Skeletal muscle cell (primary cell): ENCODE data around the gene BDH2.

ENCODE experiments used
- DNase-seq: peaks from one replicate; pipeline ENCODE4 v3.0.0-alpha.2; 2010; ENCODE audit warnings: low read depth
- H3K4me3 ChIP-seq: 2 replicates; pipeline ENCODE4 v1.5.1; 2011; ENCODE audit warnings: low read depth, mild to moderate bottlenecking, control low read depth, low read length, moderate library complexity

Gene BDH2

GRCh38 chr4:103099691-103100392, at the start of gene BDH2:
Gene BDH2, minus strand, starts transcription at chr4:103099834. Its CDS starts 3,580 bp downstream, at chr4:103096254.
- peak within 1 kb of the TSS; percentile 60 for H3K4me3 ChIP-seq
- DNase-seq, result peak; percentile 89

GRCh38 chr4:103144926-103145325, 45.3 kb upstream of the BDH2 start:
- H3K4me3 ChIP-seq, result no peak overlapping the region
- DNase-seq, result no peak

GRCh38 chr4:103137446-103137827, 37.8 kb upstream of the BDH2 start:
- no peak for DNase-seq
- no peak overlapping the region for H3K4me3 ChIP-seq

DNA sequence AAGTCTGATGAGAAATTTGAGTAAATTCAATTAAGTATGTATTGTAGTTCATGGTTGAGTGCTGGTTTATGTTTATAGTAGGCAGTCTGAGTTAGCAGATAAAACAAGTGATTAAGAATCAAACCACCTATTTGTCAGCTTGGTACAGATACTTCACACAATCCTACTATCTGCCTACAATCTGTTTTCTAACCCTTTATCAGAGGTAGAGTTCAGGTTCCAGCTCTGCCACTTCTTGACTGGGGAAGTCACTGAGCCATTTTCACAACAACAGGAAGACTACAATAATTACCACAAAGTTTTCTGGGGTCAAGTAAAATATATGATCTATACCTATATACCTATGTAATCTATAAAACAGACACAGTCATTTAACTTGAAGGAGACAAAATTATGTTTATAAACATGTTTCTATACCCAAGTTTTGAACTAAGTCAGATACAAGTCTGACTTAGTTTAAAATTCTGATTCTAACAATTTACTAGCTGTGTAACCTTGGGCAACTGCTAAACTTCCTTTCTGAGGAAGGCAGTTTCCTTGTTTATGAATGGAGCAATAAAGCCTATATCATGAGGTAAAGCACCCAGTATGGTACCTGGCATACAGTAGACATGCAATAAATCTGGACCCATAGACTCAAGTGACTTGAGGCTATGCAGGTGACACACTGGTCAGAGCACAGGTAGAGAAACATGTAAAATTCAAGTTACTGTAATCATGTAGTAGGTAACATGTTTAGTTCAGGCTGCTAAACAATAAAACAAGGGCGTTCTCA, 37.2 kb upstream of the BDH2 start:
- no peak overlapping the region for H3K4me3 ChIP-seq
- DNase-seq, result no peak

- no peak overlapping the region for H3K4me3 ChIP-seq
- DNase-seq, result no peak
Measured at GRCh38 chr4:103129174-103129573, 29.5 kb upstream of the BDH2 start.

DNA sequence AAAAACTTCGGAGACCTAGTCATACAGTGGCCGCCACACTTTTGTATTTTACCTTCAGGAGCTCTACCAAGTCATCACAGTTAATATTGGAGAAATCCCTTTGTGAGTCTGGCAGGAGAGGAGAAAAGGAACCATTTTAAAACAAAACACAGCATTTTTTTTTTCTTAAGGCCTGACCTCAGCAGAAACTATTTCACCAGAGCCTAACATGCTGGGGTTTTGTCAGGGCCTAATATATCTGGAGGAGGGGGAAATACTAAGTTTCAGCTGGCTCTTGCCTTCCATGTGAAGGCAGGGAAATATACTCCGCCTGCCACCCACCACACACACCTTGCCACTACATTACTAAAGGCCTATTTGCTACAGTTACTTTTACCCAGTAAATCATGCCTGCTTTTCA, 26.5 kb upstream of the BDH2 start:
- no peak overlapping the region for H3K4me3 ChIP-seq
- no peak for DNase-seq

DNA sequence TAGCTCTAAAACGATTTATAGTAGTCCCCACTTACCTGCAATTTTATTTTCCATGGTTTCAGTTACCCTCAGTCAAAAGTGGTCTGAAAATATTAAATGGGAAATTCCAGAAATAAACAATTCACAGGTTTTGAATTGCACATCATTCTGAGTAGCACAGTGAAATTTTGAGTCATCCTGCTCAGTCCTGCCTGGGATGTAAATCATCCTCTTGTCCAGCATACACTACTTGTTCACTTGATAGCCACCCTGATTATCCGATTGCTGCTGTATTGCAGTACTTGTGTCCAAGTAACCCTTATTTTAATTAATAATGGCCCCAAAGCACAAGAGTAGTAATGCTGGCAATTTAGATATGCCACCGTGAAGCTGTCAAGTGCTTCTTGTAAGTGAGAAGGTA, 23.5 kb upstream of the BDH2 start:
- DNase-seq, result no peak
- H3K4me3 ChIP-seq, result no peak overlapping the region

GRCh38 chr4:103118166-103118565, 18.5 kb upstream of the BDH2 start:
- no peak overlapping the region for H3K4me3 ChIP-seq
- no peak for DNase-seq

DNA sequence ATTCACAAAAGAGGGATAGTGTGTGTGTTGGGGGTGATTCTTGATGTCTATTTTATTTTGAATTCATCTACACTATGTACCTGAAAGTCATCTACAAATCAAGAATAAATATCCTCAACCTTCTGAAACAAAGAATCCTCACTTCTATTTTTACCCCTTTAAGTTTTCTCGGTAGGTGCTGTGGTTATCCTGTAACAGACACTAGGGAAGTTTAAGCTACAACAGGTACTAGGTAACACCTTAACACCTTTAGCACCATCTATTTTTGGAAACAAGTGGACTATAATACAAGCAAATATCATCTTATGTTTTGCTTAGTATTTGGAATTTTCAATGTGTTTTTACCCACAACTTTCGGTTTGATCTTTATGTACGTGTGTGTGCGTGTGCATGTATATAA, 12.0 kb upstream of the BDH2 start:
- no peak overlapping the region for H3K4me3 ChIP-seq
- no peak for DNase-seq

DNA sequence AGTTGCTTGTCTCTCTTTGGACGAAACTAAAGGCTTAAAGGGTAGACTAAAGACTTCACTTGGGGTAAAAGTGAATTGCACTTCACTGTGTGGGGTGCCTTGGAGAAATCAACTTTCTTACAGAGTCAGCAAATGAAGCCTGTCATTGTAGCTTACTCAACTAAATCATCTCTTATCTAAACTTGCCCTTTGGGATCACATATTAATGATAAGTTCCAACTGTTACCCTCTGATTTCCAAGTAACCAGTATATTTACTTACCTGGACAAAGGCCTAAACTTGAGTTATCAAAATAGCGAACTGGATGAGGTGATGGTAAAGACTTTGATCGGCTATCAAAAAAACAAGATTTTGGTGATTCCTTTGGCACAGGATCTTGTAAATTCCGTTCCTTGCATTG, 8.9 kb upstream of the BDH2 start:
- DNase-seq, result no peak
- H3K4me3 ChIP-seq, result no peak overlapping the region

- DNase-seq, result no peak
- no peak overlapping the region for H3K4me3 ChIP-seq
Measured at GRCh38 chr4:103105558-103106356, 6.1 kb upstream of the BDH2 start.

DNA sequence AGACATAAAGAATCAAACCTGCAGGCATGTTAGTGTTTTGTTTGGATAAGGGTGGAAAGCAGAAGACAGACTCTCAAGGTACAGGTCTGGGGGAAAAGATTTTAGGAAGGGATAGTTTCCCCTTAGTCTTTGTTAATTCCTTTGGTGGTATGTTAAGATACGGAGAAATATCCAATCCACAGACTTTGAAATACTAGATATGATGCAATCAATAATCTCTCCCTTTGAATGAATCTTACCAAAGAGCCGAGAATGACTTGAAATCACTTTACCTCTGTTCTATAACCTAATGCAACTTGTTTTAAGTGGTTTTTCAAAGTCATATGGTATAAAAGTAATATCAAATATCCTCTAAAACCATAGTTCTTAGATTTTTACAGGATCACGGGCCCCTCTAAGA, 5.3 kb upstream of the BDH2 start:
- no peak overlapping the region for H3K4me3 ChIP-seq
- DNase-seq, result no peak

DNA sequence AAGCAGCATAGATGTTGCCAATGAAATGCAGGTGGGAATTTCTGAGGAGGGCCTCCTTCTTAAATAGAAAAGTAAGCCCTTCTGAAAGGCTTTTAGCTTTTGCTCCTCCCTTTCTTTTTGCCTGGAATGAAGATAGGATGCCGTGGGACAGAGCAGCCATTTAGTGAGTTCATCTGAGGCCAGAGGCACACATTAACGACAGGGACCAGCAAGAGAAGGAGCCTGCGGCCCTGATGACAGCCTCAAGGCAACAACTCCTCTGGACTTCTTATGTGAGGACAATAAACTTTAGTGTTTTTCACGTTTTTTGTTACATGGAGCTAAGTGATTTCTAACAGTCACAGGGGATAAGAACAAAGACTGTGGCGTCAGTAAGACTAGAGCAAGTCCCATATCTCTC, 1.1 kb upstream of the BDH2 start:
- no peak for DNase-seq
- H3K4me3 ChIP-seq, result no peak overlapping the region

- peak overlapping the region; percentile 60 for H3K4me3 ChIP-seq
- DNase-seq, result no peak
Measured at GRCh38 chr4:103098756-103099440, 736 bp downstream of the BDH2 start.

- peak overlapping the region; percentile 60 for H3K4me3 ChIP-seq
- DNase-seq, result no peak
Measured at GRCh38 chr4:103098341-103098740, 1.3 kb downstream of the BDH2 start.

- H3K4me3 ChIP-seq, result no peak overlapping the region
- DNase-seq, result no peak
Measured at GRCh38 chr4:103097112-103097511, 2.5 kb downstream of the BDH2 start.

GRCh38 chr4:103095080-103095479, 4.6 kb downstream of the BDH2 start:
- no peak for DNase-seq
- H3K4me3 ChIP-seq, result no peak overlapping the region

GRCh38 chr4:103092245-103092644, 7.4 kb downstream of the BDH2 start:
- DNase-seq, result no peak

DNA sequence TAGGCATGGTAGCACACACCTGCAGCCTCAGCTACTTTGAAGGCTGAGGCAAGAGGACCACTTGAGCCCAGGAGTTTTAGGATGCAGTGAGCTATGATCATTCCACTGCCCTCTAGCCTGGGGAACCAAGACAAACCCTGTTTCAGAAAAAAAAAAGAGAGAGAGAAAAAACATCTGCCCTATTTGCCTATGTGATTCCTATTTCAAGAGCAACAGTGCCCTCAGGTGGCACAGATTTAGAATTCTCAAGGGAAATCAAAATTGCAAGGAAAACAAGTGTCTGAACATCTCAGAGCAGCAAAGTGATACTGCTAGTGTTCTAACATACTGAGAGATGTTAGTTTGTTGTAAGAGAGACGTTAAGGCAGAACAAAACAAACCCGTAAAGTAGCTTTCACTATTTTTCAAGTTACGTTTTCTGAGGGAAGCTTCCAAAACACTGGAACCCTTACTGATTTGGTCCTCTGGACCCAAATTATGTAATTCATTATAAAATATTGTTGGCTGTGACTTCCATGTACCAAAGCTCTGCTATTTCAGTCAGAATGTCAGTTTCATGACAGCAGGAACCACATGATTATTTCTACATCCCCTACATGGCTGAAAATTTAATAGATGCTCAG, 7.9 kb downstream of the BDH2 start:
- DNase-seq, result no peak
- H3K4me3 ChIP-seq, result no peak overlapping the region

More at GRCh38 chr4:103092245-103092644, 7.4 kb downstream of the BDH2 start:
- H3K4me3 ChIP-seq, result no peak overlapping the region
